Fibroblast of villous mesenchyme (primary cell): ENCODE data around the gene PCDHGA1. TPM values are rescaled to one million over a fixed set of nuclear protein-coding genes. Genes with fewer than 3 reads are reported as not detected.
A peak's percentile ranks its signal among the peaks of the same experiment; 100 is the strongest.

Experiments used
- DNase-seq: peaks from one replicate; pipeline ENCODE4 v3.0.0-alpha.2; 2010; ENCODE audit warnings: low read depth
- H3K4me3 ChIP-seq: 2 replicates; pipeline ENCODE4 v1.5.1; 2011; ENCODE audit warnings: low read depth, mild to moderate bottlenecking, low read length
- total RNA-seq: library from RNA; depleted of rRNA; stranded (reverse); fragments of >200 nt; gene quantifications from 2 replicates; pipeline ENCODE4 v1.2.3, GENCODE V29; 2012
- TF ChIP-seq, protein P1 (sequence below): IDR thresholded peaks from 2 replicates; pipeline ENCODE4 v1.5.1; 2012; ENCODE audit warnings: low read depth, mild to moderate bottlenecking, low read length; ENCODE audit not compliant: insufficient read depth

Gene PCDHGA1
- total RNA-seq, 1 donor, result 0.86 TPM

DNA sequence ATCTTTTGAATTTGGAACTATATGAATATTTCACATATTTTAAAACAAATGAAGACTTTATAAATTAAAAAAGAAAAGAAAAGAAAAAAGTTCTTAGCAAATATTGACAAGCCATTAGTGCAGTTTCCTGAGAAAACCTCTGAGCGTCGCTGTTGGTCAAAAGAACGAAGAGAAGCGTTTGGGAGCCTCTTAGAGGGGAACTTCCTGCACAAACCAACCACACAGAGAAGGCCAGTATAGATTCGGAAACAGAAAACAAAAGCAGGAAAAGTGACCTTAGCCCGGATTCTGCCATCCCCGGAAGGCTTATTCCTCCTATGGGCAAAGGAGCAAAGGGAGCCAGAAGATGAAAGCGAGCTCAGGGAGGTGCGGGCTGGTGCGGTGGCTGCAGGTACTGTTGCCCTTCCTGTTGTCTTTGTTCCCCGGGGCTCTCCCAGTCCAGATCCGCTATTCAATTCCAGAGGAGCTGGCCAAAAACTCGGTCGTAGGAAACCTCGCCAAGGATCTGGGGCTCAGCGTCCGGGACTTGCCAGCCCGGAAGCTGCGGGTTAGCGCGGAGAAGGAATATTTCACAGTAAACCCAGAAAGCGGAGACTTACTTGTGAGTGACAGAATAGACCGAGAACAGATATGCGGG is 29.6 kb downstream of the PCDHGA1 start, which contains the start of gene PCDHGB2:
Gene PCDHGB2 (plus strand): TSS at position 205 of the 637 bp plus-strand sequence. CDS start 142 bp downstream, at position 347.
- DNase-seq, result peak; percentile 51
- TF ChIP-seq, protein P1, sequence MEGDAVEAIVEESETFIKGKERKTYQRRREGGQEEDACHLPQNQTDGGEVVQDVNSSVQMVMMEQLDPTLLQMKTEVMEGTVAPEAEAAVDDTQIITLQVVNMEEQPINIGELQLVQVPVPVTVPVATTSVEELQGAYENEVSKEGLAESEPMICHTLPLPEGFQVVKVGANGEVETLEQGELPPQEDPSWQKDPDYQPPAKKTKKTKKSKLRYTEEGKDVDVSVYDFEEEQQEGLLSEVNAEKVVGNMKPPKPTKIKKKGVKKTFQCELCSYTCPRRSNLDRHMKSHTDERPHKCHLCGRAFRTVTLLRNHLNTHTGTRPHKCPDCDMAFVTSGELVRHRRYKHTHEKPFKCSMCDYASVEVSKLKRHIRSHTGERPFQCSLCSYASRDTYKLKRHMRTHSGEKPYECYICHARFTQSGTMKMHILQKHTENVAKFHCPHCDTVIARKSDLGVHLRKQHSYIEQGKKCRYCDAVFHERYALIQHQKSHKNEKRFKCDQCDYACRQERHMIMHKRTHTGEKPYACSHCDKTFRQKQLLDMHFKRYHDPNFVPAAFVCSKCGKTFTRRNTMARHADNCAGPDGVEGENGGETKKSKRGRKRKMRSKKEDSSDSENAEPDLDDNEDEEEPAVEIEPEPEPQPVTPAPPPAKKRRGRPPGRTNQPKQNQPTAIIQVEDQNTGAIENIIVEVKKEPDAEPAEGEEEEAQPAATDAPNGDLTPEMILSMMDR, result peak; percentile 40
- peak within 1 kb of the TSS; percentile 48 for H3K4me3 ChIP-seq

DNA sequence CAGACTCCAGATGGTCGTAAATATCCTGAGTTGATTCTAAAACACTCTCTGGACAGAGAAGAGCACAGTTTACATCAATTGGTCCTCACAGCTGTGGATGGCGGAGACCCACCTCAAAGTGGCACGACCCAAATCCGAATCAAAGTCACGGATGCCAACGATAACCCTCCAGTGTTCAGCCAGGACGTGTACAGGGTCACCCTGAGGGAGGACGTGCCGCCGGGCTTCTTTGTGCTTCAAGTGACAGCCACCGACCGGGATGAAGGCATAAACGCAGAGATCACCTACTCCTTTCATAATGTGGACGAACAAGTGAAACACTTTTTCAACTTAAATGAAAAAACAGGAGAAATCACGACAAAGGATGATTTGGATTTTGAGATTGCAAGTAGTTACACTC is 30.4 kb downstream of the PCDHGA1 start:
- no peak for DNase-seq
- TF ChIP-seq, protein P1, result no peak
- H3K4me3 ChIP-seq, result no peak overlapping the region

DNA sequence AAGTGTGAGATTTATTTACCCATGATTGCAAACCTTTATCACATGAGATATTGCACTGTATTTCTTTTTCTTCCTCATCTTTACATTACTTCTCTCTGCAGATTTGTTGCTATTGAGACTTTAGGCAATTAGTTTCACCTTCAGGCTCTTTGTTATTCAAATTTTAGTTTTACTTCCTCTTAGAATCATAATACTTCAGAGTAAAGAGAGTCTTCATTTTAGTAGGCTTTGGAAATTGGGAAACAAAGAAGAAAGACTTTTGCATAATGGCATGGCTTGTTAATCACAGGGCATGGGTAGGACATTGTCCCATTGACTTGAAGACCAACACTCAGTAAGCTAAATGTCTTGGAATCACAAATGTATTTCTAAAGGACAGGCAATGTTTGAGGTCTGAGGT is 32.4 kb downstream of the PCDHGA1 start:
- H3K4me3 ChIP-seq, result no peak overlapping the region
- DNase-seq, result no peak
- TF ChIP-seq, protein P1, result no peak

DNA sequence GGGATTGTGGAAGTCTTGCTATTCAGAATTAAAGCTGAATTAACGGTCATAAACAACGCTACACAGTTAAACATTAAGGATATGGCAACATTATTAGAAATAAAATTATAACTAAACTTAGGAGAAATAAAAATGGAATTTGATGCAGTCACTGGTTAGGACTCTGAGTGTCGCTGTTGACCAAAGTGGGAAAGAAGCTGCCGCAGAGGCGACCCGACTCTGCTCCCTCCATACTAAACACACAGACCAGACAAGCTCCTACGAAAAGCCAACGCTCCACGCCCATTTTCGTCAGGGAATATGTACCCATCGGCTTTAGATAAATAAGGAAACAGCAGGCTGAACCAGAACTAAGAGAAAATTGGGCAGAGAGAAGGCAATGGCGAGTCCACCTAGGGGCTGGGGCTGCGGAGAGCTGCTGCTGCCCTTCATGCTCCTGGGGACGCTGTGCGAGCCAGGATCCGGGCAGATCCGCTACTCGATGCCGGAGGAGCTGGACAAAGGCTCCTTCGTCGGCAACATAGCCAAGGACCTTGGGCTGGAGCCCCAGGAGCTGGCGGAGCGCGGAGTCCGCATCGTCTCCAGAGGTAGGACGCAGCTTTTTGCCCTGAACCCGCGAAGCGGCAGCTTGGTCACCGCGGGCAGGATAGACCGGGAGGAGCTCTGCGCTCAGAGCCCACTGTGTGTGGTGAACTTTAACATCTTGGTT is 33.8 kb downstream of the PCDHGA1 start, which contains the start of gene PCDHGA5:
Gene PCDHGA5 (plus strand): TSS at position 211 of the 709 bp plus-strand sequence. CDS start 169 bp downstream, at position 380.
- H3K4me3 ChIP-seq, result no peak within 1 kb of the TSS
- TF ChIP-seq, protein P1, result peak; percentile 2

DNA sequence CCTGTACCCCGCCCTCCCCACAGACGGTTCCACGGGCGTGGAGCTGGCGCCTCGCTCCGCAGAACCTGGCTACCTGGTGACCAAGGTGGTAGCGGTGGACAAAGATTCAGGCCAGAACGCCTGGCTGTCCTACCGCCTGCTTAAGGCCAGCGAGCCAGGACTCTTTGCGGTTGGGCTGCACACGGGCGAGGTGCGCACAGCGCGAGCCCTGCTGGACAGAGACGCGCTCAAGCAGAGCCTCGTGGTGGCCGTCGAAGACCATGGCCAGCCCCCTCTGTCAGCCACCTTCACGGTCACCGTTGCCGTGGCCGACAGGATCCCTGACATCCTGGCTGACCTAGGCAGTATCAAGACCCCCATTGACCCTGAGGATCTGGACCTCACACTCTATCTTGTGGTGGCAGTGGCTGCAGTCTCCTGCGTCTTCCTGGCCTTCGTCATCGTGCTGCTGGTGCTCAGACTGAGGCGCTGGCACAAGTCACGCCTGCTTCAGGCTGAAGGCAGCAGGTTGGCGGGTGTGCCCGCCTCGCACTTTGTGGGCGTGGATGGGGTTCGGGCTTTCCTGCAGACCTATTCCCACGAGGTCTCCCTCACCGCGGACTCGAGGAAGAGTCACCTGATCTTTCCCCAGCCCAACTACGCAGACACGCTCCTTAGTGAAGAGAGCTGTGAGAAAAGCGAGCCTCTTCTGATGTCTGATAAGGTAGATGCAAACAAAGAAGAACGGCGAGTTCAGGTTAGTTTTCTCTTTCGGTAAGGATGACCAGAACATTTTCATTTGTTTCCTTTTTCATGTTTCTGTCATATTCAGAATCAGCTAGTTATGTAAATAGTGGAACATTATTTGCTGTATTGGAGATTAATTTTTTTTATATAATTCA is 35.9 kb downstream of the PCDHGA1 start:
- TF ChIP-seq, protein P1, result no peak
- DNase-seq, result no peak
- H3K4me3 ChIP-seq, result no peak overlapping the region

More for the DNA sequence above, 33.8 kb downstream of the PCDHGA1 start, which contains the start of gene PCDHGA5:
- no peak for DNase-seq
